K562 (cell line): ENCODE data around the gene CADM2. TPM values are rescaled to one million over a fixed set of nuclear protein-coding genes. Genes with fewer than 3 reads are reported as not detected.

Source experiments
- ETS1 ChIP-seq: conservative IDR thresholded peaks from 2 replicates; pipeline ENCODE4 v1.6.1; 2011; ENCODE audit warnings: low read depth, mild to moderate bottlenecking, low read length; ENCODE audit not compliant: control insufficient read depth
- HOXB6 ChIP-seq: fragments of 250-450 bp; sonication (Bioruptor Pico); IDR thresholded peaks from 2 replicates; pipeline ENCODE4 v1.5.1; 2022; ENCODE audit warnings: mild to moderate bottlenecking, borderline replicate concordance
- IRF1 ChIP-seq: sonication (generic); formaldehyde crosslinking; IDR thresholded peaks from 2 replicates; pipeline ENCODE4 v1.8.0; 2022; ENCODE audit warnings: missing genetic modification reagents, mild to moderate bottlenecking, borderline replicate concordance
- MYNN ChIP-seq, 2 experiments: sonication (generic); formaldehyde crosslinking in 1 of 2; IDR thresholded peaks; 2 replicates each; pipeline versions ENCODE4 v1.5.0 to v1.6.1; 2016 to 2020; ENCODE audit warnings: antibody characterized with exemption in 1 of 2, missing genetic modification reagents in 1 of 2
- NFIX ChIP-seq: fragments of 250-450 bp; sonication (Bioruptor Pico); IDR thresholded peaks from 2 replicates; pipeline ENCODE4 v1.4.0; 2020; ENCODE audit warnings: low read depth, mild to moderate bottlenecking, moderate library complexity
- STAT6 ChIP-seq: sonication (generic); formaldehyde crosslinking; IDR thresholded peaks from 2 replicates; pipeline ENCODE4 v1.8.1; 2023; ENCODE audit warnings: mild to moderate bottlenecking, missing genetic modification reagents
- ZBTB11 ChIP-seq, 3 experiments: fragments of 200-800 bp in 1 of 3; fragments of 250-450 bp in 1 of 3; fragments of 450-650 bp in 1 of 3; sonication (Bioruptor Pico) in 1 of 3; sonication (Bioruptor generic) in 1 of 3; formaldehyde crosslinking in 1 of 3; IDR thresholded peaks; 2 replicates each; pipeline versions ENCODE4 v1.6.1 to v1.8.0; 2016 to 2022; ENCODE audit warnings: mild to moderate bottlenecking in 2 of 3, missing genetic modification characterization in 2 of 3, missing compliant biosample characterization in 1 of 3, moderate library complexity in 1 of 3
- ZNF407 ChIP-seq: fragments of 450-650 bp; IDR thresholded peaks from 2 replicates; pipeline ENCODE4 v1.6.1; 2016; ENCODE audit warnings: low read depth
- polyA plus RNA-seq, 8 experiments: library from polyadenylated mRNA; depleted of rRNA in 4 of 8; stranded (reverse) in 5 of 8; unstranded in 3 of 8; fragments of >200 nt; fragmentation: Nextera tagmentation in 2 of 8; fragmentation: Illumina TruSeq in 1 of 8; extraction: Ambion mirVana in 2 of 8; extraction: Trizol in 1 of 8; gene quantifications; 2 replicates each; pipeline versions ENCODE4 v1.2.1 to v1.2.3, GENCODE V29; 2011 to 2014; ENCODE audit warnings: inconsistent platforms in 1 of 8, missing spikeins in 1 of 8
- total RNA-seq, 7 experiments: library from RNA; depleted of rRNA in 6 of 7; stranded (reverse); fragments of >200 nt in 6 of 7; fragmentation: Illumina TruSeq in 2 of 7; extraction: Trizol in 2 of 7; gene quantifications; 2 replicates each; pipeline versions ENCODE4 v1.2.1 to v1.2.3, GENCODE V29; 2011 to 2021; ENCODE audit warnings: low replicate concordance in 1 of 7

Gene CADM2
- total and polyA plus RNA-seq, 9 of the 15 experiments (the other 6 are each of a cell fraction or from before 2014, with no cell fraction given) = 0.11 to 3.2 (median 0.95) TPM

- no peak for TF ChIP-seq ZNF407
- no peak for TF ChIP-seq STAT6
- no peak for TF ChIP-seq ZBTB11 (CRISPR knock-in tag; IDR thresholded peaks at IDR 0.05)
- no peak for TF ChIP-seq NFIX (CRISPR knock-in tag)
- TF ChIP-seq HOXB6 (CRISPR knock-in tag) = no peak
- no peak for TF ChIP-seq MYNN (IDR thresholded peaks at IDR 0.05)
- TF ChIP-seq MYNN (CRISPR knock-in tag; IDR thresholded peaks at IDR 0.05) = no peak
- TF ChIP-seq ETS1 = no peak
- no peak for TF ChIP-seq IRF1 (CRISPR knock-in tag)
Measured at GRCh38 chr3:85660451-85660850, 701.7 kb downstream of the CADM2 start (continued).
